Muscle of arm (tissue), 12 donors: Measurements from ENCODE around the gene SCAI. TPM values are rescaled to one million over a fixed set of nuclear protein-coding genes. Genes with fewer than 3 reads are reported as not detected.
"Not testable (repeated sequence)": the region's sequence is repeated elsewhere in the genome, so short reads cannot be mapped to it uniquely, and the experiment has no call there.

Source experiments
- DNase-seq: peaks from one replicate; pipeline ENCODE4 v3.0.0-alpha.2; 2013
- polyA plus RNA-seq, 12 donors: library from polyadenylated mRNA; unstranded; fragments of 120-200 nt; gene quantifications; one replicate each; pipeline ENCODE4 v1.2.1, GENCODE V29; 2013; ENCODE audit not compliant: insufficient read length in 12 of 12

Gene SCAI
- polyA plus RNA-seq, 12 donors: 6.8 to 14.1 (median 10.4) TPM; not detected in 1

GRCh38 chr9:125150349-125151245 lies 7.3 kb upstream of the SCAI start:
- no peak for DNase-seq

- no peak for DNase-seq
Measured at GRCh38 chr9:125147401-125147951, 4.1 kb upstream of the SCAI start.

DNA sequence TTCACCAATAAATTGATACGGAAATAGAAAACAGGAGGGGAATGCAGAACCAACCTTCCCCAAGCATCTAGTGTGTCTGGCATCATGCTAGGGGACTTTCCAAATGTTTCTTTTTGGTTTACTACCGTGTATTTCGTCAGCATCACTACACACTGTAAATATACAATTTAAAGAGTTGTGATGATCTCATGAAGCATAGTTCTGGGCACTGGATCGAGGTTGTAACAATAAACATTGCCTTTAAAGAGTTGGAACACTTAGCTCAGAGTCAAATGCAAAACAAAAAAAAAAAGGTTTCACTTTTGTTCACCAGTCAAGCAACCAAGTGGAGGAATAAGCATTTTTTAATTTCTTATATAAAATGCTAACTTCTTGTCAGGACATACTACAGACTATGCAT lies 2.9 kb upstream of the SCAI start:
- DNase-seq: no peak

DNA sequence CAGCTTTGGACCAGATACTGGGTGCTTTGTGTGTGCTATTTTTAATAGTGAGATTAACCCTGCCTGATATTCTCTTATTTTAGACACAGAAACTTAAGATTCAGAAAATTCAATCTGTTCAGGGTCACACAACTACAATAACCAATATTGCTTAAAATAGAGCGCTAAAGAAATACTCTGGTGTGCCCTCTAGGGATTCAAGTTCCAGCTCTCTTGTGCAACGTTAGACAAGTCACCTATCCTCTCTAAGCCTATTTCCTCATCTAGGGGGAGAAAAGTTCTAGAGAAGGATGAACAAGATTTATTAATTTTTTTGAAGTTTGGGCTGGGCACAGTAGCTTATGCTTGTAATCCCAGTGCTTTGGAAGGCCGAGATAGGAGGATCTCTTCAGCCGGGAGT lies 2.1 kb upstream of the SCAI start:
- no peak for DNase-seq

DNA sequence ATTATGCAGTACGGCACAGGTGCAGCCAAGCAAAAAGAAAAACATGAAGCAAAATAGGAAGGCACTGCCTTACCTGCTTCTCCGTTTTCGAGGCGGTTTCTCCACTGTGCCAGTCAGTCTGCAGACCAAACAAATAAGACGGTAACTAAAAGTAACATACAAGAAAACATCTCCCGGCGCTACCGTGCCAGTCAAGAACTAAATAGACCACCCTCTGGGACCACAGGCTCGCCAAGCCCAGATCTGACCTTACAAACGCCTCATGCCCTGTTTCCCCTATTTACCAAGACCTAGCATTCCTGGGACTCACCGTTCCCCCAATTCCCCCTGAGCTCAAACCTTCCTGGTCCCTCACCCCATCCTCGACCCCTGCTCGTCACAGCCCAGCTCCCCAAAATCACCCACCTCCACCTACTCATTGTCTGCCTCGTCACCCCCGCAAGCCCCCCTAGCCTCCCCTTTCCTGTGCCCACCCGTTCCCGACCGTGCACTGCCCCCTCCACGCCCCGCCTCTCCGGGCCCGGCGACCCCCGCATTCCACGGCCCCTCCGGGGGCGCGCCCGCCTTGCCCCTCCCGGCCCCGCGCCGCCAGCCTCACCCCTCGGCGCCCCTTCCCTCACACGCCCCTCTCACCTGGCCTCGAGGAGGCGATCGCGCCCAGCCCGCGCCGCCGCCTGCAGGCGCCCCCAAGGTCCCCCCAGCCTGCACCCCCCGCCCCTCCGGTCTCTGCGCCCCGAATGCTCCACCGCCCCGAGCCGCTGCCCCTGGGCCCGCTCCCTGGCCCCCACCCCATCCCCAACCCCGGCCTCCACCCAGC lies 560 bp downstream of the SCAI start:
- no peak for DNase-seq

DNA sequence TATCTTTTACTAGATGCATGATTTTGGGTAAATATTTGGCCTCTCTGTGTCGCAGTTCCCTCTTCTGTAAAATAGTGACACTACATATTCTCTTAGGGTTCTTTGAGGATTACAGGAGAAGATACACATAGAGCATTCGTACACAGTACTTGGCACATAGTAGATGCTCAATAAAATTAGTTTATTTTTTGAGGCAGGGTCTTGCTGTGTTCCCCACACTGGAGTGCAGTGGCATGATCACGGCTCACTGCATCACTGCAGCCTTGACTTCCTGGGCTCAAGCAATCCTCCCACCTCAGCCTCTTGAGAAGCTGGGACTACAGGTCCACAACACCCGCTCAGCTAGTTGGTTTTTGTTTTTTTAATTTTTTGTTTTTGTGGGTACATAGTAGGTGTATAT lies 1.6 kb downstream of the SCAI start:
- DNase-seq: no peak

- no peak for DNase-seq
Measured at GRCh38 chr9:125141251-125141650, 2.1 kb downstream of the SCAI start.

GRCh38 chr9:125140576-125140975 lies 2.8 kb downstream of the SCAI start:
- DNase-seq: no peak

- DNase-seq: no peak
Measured at GRCh38 chr9:125137200-125137599, 6.1 kb downstream of the SCAI start.

GRCh38 chr9:125134976-125135375 lies 8.4 kb downstream of the SCAI start:
- DNase-seq: no peak

GRCh38 chr9:125133403-125134329 lies 9.7 kb downstream of the SCAI start:
- DNase-seq: no peak

GRCh38 chr9:125131778-125132177 lies 11.6 kb downstream of the SCAI start:
- no peak for DNase-seq

- DNase-seq: peak; percentile 90
Measured at GRCh38 chr9:125126019-125126746, 17.1 kb downstream of the SCAI start.

DNA sequence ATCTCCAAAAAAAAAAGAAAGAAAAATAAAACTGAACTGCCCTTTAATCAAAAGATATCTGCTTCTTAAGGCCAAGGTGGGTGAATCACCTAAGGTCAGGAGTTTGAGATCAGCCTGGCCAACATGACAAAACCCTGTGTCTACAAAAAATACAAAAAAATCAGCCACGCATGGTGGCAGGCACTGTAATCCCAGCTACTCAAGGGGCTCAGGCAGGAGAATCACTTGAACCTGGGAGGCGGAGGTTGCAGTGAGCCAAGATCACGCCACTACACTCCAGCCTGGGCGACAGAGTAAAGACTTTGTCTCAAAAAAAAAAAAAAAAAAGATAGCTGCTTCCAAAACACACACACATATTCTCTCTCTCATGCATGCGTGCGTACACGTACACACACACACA lies 17.8 kb downstream of the SCAI start:
- no peak for DNase-seq

DNA sequence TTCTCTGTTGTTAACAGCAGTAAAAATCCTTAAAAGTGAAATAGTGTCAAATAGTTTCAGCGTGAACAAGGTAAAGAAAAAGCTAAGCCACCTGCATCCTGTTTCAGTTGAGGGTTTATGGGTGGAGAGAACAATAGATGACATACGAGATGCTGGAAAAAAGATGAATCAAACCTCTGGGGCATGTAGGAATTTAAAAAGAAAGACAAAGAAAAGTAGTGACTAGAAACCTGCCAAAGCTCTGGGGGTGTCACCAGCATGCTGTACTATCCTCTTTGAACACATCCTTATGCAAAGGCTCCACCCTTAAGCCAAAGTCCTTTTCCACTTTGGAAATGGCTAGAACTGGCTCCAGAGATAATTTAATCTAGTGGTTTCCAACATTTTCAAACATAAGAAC lies 22.2 kb downstream of the SCAI start:
- DNase-seq: no peak

- no peak for DNase-seq
Measured at GRCh38 chr9:125119643-125120286, 23.6 kb downstream of the SCAI start.

DNA sequence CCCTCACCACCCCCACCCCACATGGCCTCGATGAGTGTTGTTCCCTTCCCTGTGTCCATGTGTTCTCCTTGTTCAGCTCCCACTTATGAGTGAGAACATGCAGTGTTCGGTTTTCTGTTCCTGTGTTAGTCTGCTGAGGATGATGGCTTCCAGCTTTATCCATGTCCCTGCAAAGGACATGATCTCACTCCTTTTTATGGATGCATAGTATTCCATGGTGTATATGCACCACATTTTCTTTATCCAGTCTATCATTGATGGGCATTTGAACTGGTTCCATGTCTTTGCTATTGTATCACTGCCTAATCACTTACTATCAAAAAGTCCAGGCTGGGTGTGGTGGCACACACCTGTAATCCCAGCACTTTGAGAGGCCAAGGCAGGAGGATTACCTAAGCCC lies 24.6 kb downstream of the SCAI start:
- not testable (repeated sequence) for DNase-seq

GRCh38 chr9:125114503-125114902 lies 28.8 kb downstream of the SCAI start:
- not testable (repeated sequence) for DNase-seq

- DNase-seq: no peak
Measured at GRCh38 chr9:125110464-125110863, 32.9 kb downstream of the SCAI start.

DNA sequence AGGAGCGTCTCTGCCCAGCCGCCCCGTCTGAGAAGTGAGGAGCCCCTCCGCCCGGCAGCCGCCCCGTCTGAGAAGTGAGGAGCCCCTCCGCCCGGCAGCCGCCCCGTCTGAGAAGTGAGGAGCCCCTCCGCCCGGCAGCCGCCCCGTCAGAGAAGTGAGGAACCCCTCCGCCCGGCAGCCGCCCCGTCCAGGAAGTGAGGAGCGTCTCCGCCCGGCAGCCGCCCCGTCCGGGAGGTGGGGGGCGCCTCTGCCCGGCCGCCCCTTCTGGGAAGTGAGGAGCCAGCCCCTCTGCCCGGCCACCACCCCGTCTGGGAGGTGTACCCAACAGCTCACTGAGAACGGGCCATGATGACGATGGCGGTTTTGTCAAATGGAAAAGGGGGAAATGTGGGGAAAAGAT lies 34.8 kb downstream of the SCAI start:
- not testable (repeated sequence) for DNase-seq
